Mucosa of gallbladder (tissue), 1 donor: ENCODE results near the gene DHX9. TPM values are rescaled to one million over a fixed set of nuclear protein-coding genes. Genes with fewer than 3 reads are reported as not detected.
"Not testable (repeated sequence)": the region's sequence is repeated elsewhere in the genome, so short reads cannot be mapped to it uniquely, and the experiment has no call there.

Experiments
- DNase-seq: peaks from one replicate; pipeline ENCODE4 v3.0.0-alpha.2; 2020; ENCODE audit warnings: low spot score
- total RNA-seq: library from RNA; stranded (reverse); gene quantifications from one replicate; pipeline ENCODE4 v1.2.1, GENCODE V29; 2021
- donor health status: DM: no; HTN: no; CAD: no.

Gene DHX9
- total RNA-seq, 1 donor from 2014 or later = 113 TPM

DNA sequence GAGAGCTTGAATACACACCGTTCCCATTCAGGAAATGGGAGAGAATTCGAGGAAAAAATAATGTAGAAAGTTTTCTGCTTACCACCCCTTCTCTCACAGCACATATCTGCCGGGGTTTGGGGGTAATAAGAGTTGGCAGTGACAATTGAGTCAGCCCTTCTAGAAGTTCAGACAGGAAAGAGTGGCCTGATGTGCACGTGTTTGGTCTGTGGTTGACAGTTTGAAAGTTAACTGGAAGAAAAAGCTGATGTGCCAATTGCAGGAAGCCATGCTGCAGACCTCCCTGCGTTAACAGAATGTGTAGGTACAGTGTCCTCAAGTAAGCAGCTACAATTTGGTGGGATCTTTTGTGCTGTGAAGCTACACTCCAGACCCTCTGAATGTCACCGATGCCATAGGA, 50.9 kb downstream of the DHX9 start:
- no peak for DNase-seq

DNA sequence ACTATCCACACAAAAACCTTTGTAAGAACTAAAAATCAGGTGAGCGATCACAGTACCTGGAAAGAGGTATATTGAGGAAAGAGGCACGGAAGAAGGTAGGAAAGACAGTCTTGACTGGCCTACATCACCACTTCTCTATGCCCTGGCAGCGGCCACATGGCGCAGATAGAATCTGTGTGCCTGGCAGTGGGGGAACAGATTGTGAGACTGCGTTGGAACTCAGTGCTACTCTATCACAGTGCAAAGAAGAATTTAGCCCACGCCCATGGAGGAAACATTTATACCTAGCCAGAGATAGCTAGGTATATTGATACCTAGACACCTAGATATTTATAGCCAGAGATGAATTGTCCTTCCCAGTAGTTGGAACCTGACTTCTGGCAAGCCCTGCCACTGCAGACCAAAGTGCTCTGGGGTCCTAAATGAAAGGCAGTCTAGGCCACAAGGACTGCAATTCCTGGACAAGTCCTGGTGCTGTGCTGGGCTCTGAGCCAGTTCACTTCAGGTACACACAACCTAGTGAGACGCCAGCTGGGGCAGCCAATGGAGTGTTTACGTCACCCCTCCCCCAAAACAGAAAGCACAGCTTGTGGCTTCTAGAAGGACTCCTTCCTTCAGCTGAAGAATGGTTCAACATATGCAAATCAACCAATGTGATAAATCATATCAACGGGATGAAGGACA, 51.9 kb downstream of the DHX9 start:
- DNase-seq = no peak

DNA sequence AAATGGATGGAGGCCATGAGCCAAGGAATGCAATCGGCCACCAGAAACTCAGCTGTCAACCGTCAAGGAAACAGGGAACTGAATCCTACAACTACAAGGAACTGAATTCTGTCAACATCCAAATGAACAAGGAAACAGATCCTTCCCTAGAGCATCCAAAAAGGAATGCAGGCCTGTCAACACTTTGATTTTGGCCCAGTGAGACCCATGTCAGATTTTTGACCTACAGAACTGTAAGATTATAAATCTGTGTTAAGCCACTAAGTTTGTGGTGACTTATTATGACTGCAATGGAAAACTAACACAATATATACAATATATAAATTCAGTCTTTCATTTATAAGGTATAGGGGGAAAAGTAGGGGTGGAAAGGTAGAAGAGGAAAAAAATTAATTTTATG, 58.5 kb downstream of the DHX9 start:
- no peak for DNase-seq

- not testable (repeated sequence) for DNase-seq
Measured at GRCh38 chr1:182901946-182902345, 62.8 kb downstream of the DHX9 start.

DNA sequence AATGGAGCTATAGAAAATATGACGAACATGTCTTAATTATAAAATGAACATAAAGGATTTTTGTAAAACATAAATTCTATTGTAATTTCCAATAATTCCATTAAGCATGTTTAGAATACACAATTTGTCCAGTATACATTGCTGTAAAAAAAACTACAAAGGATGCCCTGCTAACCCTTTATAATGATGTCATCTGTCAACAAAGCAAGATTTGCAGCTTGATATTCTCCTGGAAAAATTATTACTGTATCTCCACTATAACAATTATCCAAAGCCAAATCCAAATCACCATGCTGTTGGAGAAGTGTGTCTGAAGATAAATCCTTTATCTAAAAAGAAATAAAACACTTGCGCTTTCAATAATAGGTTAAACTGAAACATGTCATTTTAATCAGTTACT, 66.2 kb downstream of the DHX9 start:
- DNase-seq = no peak

DNA sequence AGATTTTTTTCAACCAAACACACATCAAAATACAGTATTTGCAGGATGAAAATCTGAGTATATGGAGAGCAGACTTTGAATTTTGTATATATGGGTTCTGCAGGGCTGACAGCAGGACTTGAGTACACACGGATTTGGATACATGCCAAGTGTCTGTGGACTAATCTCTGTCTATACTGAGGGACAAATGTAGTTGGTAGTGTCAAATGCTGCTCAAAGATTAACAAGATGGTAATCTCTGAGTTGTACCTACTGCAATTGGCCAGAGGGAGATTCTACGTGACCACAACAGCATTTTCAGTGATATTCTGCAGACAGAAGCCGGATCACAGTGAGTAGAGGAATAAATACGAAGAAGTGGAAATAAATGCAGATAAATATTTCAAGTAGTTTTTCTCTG, 70.4 kb downstream of the DHX9 start:
- no peak for DNase-seq

GRCh38 chr1:182910143-182910542, 71.0 kb downstream of the DHX9 start:
- DNase-seq = no peak

- DNase-seq = no peak
Measured at GRCh38 chr1:182913401-182913800, 74.3 kb downstream of the DHX9 start.

DNA sequence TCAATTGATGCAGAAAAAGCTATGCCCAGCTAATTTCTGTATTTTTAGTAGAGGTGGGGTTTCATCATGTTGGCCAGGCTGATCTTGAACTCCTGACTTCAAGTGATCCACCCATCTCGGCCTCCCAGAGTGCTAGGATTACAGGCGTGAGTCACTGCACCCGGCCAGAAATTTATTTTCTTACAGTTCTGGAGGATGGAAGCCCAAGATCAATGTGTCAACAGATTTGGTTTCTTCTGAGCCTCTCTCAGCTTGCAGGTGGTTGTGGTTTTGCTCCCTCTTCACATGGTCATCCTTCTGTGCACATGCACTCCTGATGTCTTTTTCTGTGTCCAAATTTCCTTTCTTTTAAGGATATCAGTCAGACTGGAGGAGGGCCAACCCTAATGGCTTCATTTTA, 78.2 kb downstream of the DHX9 start:
- no peak for DNase-seq

DNA sequence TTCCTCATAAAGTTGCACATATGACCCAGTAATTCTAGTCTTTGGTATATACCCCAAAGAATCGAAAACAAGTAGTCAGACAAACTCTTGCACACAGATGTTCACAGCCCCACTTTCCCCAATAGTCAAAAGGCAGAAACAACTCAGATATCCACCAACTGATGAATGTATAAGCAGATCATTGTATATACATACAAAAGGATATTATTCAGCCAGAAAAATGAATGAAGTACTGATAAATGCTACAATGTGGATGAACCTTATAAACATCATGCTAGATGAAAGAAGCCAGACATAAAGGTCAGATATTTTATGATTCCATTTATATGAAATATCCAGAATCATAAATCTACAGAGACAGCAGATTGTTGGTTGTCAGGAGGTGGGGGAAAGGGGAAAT, 86.5 kb downstream of the DHX9 start:
- no peak for DNase-seq

DNA sequence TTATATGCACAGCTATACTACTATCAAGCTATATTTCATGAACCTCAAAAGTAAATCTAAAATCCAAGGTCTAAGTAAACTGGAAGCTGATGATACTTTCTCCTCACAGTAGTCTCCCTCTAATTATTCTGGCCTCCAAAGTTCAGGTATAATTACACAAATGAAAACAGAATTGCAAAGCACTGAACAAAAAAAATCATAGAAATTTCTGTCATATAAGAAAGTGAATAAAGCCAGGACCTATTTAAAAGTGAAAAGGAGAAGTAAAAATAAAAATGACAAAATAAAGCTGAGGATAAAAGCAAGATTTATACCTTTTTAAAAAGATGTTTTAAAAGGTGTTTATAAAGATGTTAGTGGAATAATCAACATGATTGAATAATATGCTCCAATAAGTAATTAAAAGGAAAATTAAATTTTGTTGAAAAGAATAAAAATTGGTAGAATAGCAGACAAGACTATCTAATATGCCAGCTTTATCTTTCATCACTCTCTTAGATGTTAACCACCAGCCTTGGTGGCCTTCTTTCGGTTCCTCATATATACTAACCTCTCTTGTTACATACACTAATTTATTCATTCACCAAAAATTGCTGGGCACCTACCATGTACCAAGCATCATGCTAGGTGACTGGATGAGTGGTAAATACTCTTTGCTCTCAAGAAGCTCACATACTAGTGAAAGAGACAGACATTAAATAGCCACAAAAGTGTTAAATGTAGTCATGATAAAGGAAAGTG, 88.7 kb downstream of the DHX9 start:
- no peak for DNase-seq

GRCh38 chr1:182930985-182931384, 91.8 kb downstream of the DHX9 start:
- DNase-seq = no peak

- DNase-seq = no peak
Measured at GRCh38 chr1:182935716-182936115, 96.6 kb downstream of the DHX9 start.

Other genes with a start within 250 kb of the DHX9 start
- gene RGS16, start 235.0 kb upstream of the DHX9 start, total RNA-seq = 5.8 TPM
- 0.03 TPM for gene RGS8, start 154.8 kb upstream of the DHX9 start, total RNA-seq
- 19.3 TPM for gene NPL, start 49.6 kb upstream of the DHX9 start, total RNA-seq
- not detected for gene SHCBP1L, start 113.8 kb downstream of the DHX9 start, total RNA-seq
- 140 TPM for gene LAMC1, start 184.1 kb downstream of the DHX9 start, total RNA-seq